ENCODE results near the gene PCDH8.

The PCDH8 gene

GRCh38 chr13:52812941-52813340 lies 35.5 kb downstream of the PCDH8 start:
- DNase-seq (ENCODE audit: low spot score), result no peak

- no peak for DNase-seq (ENCODE audit: low spot score)
Measured at GRCh38 chr13:52811841-52812240, 36.6 kb downstream of the PCDH8 start.

GRCh38 chr13:52810526-52810925 lies 37.9 kb downstream of the PCDH8 start:
- no peak for DNase-seq (ENCODE audit: low spot score)

- no peak for DNase-seq (ENCODE audit: low spot score)
Measured at GRCh38 chr13:52810011-52810410, 38.4 kb downstream of the PCDH8 start.

GRCh38 chr13:52809310-52809769 lies 39.1 kb downstream of the PCDH8 start:
- DNase-seq (ENCODE audit: low spot score), result peak; percentile 96

GRCh38 chr13:52808842-52809219 lies 39.6 kb downstream of the PCDH8 start:
- no peak for DNase-seq (ENCODE audit: low spot score)

GRCh38 chr13:52806029-52806428 lies 42.4 kb downstream of the PCDH8 start:
- no peak for DNase-seq (ENCODE audit: low spot score)

- no peak for DNase-seq (ENCODE audit: low spot score)
Measured at GRCh38 chr13:52804202-52804641, 44.2 kb downstream of the PCDH8 start.

- no peak for DNase-seq (ENCODE audit: low spot score)
Measured at GRCh38 chr13:52800856-52801255, 47.6 kb downstream of the PCDH8 start.

GRCh38 chr13:52798770-52799430 lies 49.5 kb downstream of the PCDH8 start:
- no peak for DNase-seq (ENCODE audit: low spot score)

- no peak for DNase-seq (ENCODE audit: low spot score)
Measured at GRCh38 chr13:52797176-52797575, 51.3 kb downstream of the PCDH8 start.

- no peak for DNase-seq (ENCODE audit: low spot score)
Measured at GRCh38 chr13:52794589-52794988, 53.9 kb downstream of the PCDH8 start.

- no peak for DNase-seq (ENCODE audit: low spot score)
Measured at GRCh38 chr13:52793515-52794061, 54.9 kb downstream of the PCDH8 start.

All from COLO829 (cell line).